Measurements from ENCODE around the gene CEACAM5.
"Not testable (repeated sequence)": the region's sequence is repeated elsewhere in the genome, so short reads cannot be mapped to it uniquely, and the experiment has no call there.

The CEACAM5 gene

GRCh38 chr19:41744850-41745249, 36.4 kb downstream of the CEACAM5 start:
- DNase-seq: no peak

GRCh38 chr19:41745756-41746155, 37.3 kb downstream of the CEACAM5 start:
- no peak for DNase-seq

- DNase-seq: peak; percentile 74
These were observed 38.3 kb downstream of the CEACAM5 start for GRCh38 chr19:41746593-41747227.

GRCh38 chr19:41748012-41748411, 39.6 kb downstream of the CEACAM5 start:
- DNase-seq: no peak

- not testable (repeated sequence) for DNase-seq
These were observed 42.1 kb downstream of the CEACAM5 start for GRCh38 chr19:41750248-41751134.

GRCh38 chr19:41753159-41753558, 44.7 kb downstream of the CEACAM5 start:
- no peak for DNase-seq

- DNase-seq: peak; percentile 41
These were observed 45.6 kb downstream of the CEACAM5 start for GRCh38 chr19:41753936-41754529.

- no peak for DNase-seq
These were observed 47.0 kb downstream of the CEACAM5 start, which contains the start of gene CEACAM6 for GRCh38 chr19:41755328-41755913. Gene CEACAM6 (plus strand): TSS chr19:41755530. CDS start chr19:41755639, 109 bp downstream.

- no peak for DNase-seq
These were observed 50.4 kb downstream of the CEACAM5 start for GRCh38 chr19:41758846-41759245.

- no peak for DNase-seq
These were observed 58.7 kb downstream of the CEACAM5 start for GRCh38 chr19:41767115-41767514.

- DNase-seq: not testable (repeated sequence)
These were observed 59.7 kb downstream of the CEACAM5 start for GRCh38 chr19:41768105-41768504.

GRCh38 chr19:41769608-41770007, 61.2 kb downstream of the CEACAM5 start:
- DNase-seq: no peak

GRCh38 chr19:41771410-41771809, 63.0 kb downstream of the CEACAM5 start:
- no peak for DNase-seq

GRCh38 chr19:41774515-41774980, 66.1 kb downstream of the CEACAM5 start:
- peak; percentile 83 for DNase-seq

- no peak for DNase-seq
These were observed 68.3 kb downstream of the CEACAM5 start for GRCh38 chr19:41776700-41777099.
